C4-2B (cell line): ENCODE data around the gene SHROOM3.

ENCODE experiments used
- CTCF ChIP-seq: fragments of 450-650 bp; conservative IDR thresholded peaks from 2 replicates; pipeline ENCODE4 v1.5.1; 2017; ENCODE audit warnings: mild to moderate bottlenecking
- ZFX ChIP-seq: fragments of 450-650 bp; IDR thresholded peaks from 2 replicates; pipeline ENCODE4 v1.6.1; 2017

GRCh38 chr4:76588274-76588673, 153.2 kb downstream of the SHROOM3 start:
- TF ChIP-seq CTCF (no peak), ZFX (no peak)
